ENCODE data around the gene SLC6A5.

SLC6A5 gene

GRCh38 chr11:20669820-20670684, 70.6 kb downstream of the SLC6A5 start:
- DNase-seq (ENCODE audit: low read depth) = no peak

DNA sequence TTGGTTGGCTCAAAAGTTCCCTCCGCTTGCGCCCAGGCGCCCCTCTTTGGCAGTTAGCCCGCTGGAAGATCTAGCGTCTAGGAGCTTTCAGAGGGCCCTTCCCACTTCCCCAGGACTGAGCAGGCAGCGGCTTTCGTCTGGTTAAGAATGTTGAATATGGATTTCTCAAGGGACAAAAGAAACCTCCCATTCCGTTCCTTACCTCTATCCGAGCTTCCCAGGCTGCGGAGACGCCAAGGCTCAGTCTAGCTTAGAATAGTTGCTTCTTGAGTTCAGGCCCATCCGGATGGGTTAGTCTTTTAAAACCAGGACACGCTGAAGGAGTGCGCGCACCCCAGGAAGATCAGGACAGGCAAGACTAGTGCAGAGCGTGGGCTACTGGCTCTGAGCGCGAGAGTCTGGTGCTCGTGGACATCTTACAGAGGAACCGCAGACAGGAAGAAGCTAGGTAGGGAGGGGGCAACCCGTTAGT, 71.6 kb downstream of the SLC6A5 start:
- DNase-seq (ENCODE audit: low read depth) = no peak

DNA sequence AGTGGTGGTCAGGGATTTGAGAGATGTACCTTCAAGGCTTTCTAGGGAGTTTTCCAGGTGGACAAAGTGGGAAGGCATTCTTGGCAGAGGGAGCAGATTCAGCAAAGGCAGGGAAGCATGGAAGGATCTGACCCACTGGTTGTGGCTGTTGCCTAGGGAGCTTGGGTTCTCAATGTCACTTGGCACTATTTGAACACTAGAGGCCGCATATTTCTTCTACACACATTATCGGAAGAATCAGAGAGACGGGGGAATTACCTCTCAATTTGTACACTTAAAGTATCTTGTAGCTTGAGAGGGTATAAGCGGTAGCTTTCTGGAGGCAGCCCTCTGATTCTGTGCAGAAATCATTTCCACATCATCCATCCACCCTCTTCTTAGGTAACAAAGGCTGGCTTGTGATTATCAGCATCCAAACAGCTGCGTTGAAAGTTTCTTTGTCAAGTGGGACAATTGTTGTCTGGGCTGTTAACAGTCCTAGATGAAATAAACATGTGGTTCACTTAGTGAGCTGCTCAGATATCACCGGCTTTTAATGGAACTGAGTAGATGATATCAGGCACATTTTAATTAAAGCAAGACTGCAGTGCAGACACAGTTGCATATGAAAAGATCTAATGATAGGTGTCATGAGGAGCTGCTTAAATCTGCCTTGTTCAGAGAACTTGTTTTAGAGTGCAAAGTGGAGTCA, 72.6 kb downstream of the SLC6A5 start:
- no peak for DNase-seq (ENCODE audit: low read depth)

- DNase-seq (ENCODE audit: low read depth) = no peak
These were observed 73.2 kb downstream of the SLC6A5 start for GRCh38 chr11:20672575-20672974.

- no peak for DNase-seq (ENCODE audit: low read depth)
These were observed 77.2 kb downstream of the SLC6A5 start for GRCh38 chr11:20676658-20677057.

- no peak for DNase-seq (ENCODE audit: low read depth)
These were observed 89.4 kb downstream of the SLC6A5 start for GRCh38 chr11:20688761-20689160.

DNA sequence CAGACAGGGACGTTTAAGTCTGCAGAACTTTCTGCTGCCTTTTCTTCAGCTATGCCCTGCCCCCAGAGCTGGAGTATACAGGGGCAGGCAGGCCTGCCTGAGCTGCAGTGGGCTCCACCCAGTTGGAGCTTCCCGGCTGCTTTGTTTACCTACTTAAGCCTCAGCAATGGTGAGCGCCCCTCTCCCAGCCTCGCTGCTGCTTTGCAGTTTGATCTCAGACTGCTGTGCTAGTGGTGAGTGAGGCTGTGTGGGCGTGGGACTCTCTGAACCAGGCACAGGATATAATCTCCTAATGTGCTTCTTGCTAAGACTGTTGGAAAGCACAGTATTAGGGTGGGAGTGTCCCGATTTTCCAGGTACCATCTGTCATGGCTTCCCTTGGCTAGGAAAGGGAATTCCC, 108.5 kb downstream of the SLC6A5 start:
- no peak for DNase-seq (ENCODE audit: low read depth)

Measured in CMK (cell line).